ENCODE measurements around the gene PSORS1C1.

PSORS1C1 gene

GRCh38 chr6:31110825-31111582, 3.6 kb upstream of the PSORS1C1 start:
- no peak for DNase-seq (ENCODE audit: low read depth)
- TF ChIP-seq CTCF (IDR thresholded peaks at IDR 0.05; ENCODE audit: control insufficient read depth, extremely low read depth, insufficient read depth) = no peak
- H3K4me3 ChIP-seq (ENCODE audit: low read depth, low read length) = no peak overlapping the region

- H3K4me3 ChIP-seq (ENCODE audit: low read depth, low read length) = no peak overlapping the region
- no peak for TF ChIP-seq CTCF (IDR thresholded peaks at IDR 0.05; ENCODE audit: control insufficient read depth, extremely low read depth, insufficient read depth)
- no peak for DNase-seq (ENCODE audit: low read depth)
These were observed 2.9 kb upstream of the PSORS1C1 start for GRCh38 chr6:31111712-31112111.

DNA sequence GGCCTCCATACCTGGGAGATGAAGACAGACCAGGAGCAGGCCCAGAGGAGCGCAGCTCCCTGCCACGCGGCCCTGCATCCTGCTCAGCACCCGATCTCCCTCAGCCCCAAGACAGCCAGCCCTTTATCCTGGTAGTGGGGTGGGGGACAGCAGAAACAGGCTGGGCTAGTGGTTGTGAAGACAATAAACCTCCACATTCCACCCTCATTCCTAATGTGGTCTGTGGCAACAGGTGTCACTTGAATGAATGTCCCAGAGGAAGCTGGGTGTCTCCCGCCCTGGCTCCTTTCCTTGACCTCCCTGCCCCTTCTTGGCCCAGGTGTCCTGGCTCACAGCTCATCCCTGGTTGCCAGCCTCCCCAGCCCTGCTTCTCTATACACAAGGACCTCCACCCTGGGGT, 2.1 kb upstream of the PSORS1C1 start, which contains the start of gene C6orf15:
Gene C6orf15 (minus strand): TSS at position 98 of the 400 bp plus-strand sequence. CDS start 20 bp downstream, at position 78.
- no peak for DNase-seq (ENCODE audit: low read depth)
- TF ChIP-seq CTCF (IDR thresholded peaks at IDR 0.05; ENCODE audit: control insufficient read depth, extremely low read depth, insufficient read depth) = no peak
- no peak within 1 kb of the TSS for H3K4me3 ChIP-seq (ENCODE audit: low read depth, low read length)

DNA sequence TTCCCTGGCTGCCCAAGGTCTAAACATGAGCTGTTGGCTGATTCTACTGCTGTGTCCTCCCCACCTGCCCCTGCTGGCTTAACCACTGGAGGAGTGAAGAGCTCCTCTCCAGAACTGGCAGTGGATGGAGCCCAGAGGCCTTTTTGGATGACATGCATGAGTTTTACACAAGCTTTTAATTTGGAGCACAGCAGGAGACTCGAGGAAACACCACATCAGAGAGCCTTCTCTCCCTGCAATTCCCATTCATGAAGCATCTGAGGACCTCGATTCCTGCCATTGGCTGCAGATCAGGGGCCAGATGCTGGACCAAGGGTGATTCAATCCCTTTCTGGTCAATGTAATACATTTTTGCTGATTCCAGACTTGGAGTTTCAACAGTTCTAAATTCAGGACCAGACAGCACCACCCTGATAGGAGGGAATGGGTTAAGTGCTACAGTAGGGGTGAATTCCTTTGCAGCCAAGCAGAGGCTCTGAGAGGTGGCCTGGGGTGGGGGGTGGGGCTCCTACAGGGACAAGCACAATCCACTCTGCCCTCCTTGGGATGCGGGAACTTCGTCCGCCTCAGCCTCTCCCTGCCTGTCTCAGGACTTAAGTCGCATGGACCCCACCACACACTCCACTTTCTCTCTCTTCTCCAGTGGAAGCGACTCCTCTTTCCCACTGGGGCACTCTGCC, 599 bp upstream of the PSORS1C1 start:
- H3K4me3 ChIP-seq (ENCODE audit: low read depth, low read length) = no peak overlapping the region
- TF ChIP-seq CTCF (IDR thresholded peaks at IDR 0.05; ENCODE audit: control insufficient read depth, extremely low read depth, insufficient read depth) = no peak
- DNase-seq (ENCODE audit: low read depth) = no peak

- H3K4me3 ChIP-seq (ENCODE audit: low read depth, low read length) = no peak overlapping the region
- no peak for DNase-seq (ENCODE audit: low read depth)
- peak; percentile 30 for TF ChIP-seq CTCF (IDR thresholded peaks at IDR 0.05; ENCODE audit: control insufficient read depth, extremely low read depth, insufficient read depth)
These were observed 610 bp downstream of the PSORS1C1 start for GRCh38 chr6:31114970-31115849.

- no peak for TF ChIP-seq CTCF (IDR thresholded peaks at IDR 0.05; ENCODE audit: control insufficient read depth, extremely low read depth, insufficient read depth)
- no peak for DNase-seq (ENCODE audit: low read depth)
- no peak overlapping the region for H3K4me3 ChIP-seq (ENCODE audit: low read depth, low read length)
These were observed 1.5 kb downstream of the PSORS1C1 start for GRCh38 chr6:31115941-31116560.

All from LNCaP clone FGC (cell line).